Spleen (tissue), 7 donors: ENCODE results near the gene FRMD4B.

Experiments used
- CTCF ChIP-seq, 11 experiments: fragments of 200-600 bp in 7 of 11; fragments of 450-650 bp in 4 of 11; sonication (generic) in 4 of 11; IDR thresholded peaks in 8 of 11; conservative IDR thresholded peaks in 3 of 11; 1 replicate in 7 of 11; 2 replicates in 4 of 11; pipeline versions ENCODE4 v1.4.0 to v1.8.0; 2016 to 2021; ENCODE audit warnings: antibody characterized with exemption in 11 of 11, inconsistent platforms in 4 of 11, mild to moderate bottlenecking in 1 of 11
- POLR2A ChIP-seq, 3 donors: fragments of 450-650 bp; IDR thresholded peaks; one replicate each; pipeline ENCODE4 v1.5.1; 2017; ENCODE audit warnings: antibody characterized with exemption in 3 of 3, mild to moderate bottlenecking in 1 of 3
- POLR2AphosphoS5 ChIP-seq, 3 donors: sonication (generic); formaldehyde crosslinking; IDR thresholded peaks; one replicate each; pipeline ENCODE4 v1.5.1; 2017; ENCODE audit warnings: antibody characterized with exemption in 3 of 3
- donor health status: DM: no; HTN: no; CAD: no; lungs with moderate emphysema.
- donor health status: DM: no; HTN: no; CAD: no.
- donor health status: DM: no; HTN: no; CAD: no.

- no peak for TF ChIP-seq CTCF (IDR thresholded peaks at IDR 0.05 in 8 of 11, conservative IDR thresholded peaks at IDR 0.05 in 3 of 11)
- TF ChIP-seq POLR2A (IDR thresholded peaks at IDR 0.05) = no peak
- no peak for TF ChIP-seq POLR2AphosphoS5 (IDR thresholded peaks at IDR 0.05)
Observed at GRCh38 chr3:69246612-69247011, 139.3 kb downstream of the FRMD4B start.
